Keratinocyte (primary cell): ENCODE results near the gene DNAJB6.

ENCODE experiments used
- EZH2 ChIP-seq: IDR thresholded peaks from one replicate; pipeline ENCODE4 v1.6.1; 2012; ENCODE audit warnings: inconsistent platforms, mild to moderate bottlenecking, low read length, moderate library complexity
- TF ChIP-seq, protein P1 (sequence below), 3 experiments: IDR thresholded peaks in 1 of 3; conservative IDR thresholded peaks in 1 of 3; optimal IDR thresholded peaks in 1 of 3; 2 replicates in 2 of 3; 3 replicates in 1 of 3; pipeline versions ENCODE3 to v1.5.1; 2011; ENCODE audit warnings: low read length in 3 of 3, mild to moderate bottlenecking in 3 of 3, moderate library complexity in 2 of 3, control low read depth in 1 of 3, inconsistent platforms in 1 of 3; ENCODE audit not compliant: insufficient read depth in 2 of 3; ENCODE audit errors: extremely low read depth in 1 of 3

DNA sequence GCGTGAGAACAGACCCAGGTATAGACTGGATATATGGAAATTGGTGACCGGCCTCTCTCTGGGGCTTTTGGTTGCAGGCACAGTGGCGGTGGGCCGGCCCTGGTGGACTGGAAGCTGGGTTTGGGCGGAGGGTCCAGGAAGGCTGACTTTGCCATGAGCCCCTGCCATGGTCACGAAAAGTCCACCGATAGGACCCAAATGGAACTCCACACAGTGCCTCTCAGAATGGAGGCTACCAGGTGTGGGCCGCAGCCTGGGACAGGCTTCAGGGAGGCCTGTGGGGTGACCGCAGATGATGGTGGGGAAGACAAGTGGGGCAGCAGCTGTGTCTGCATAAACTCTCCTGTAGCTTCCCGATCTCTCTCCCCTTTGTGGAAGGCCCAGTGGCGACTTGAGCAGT is 123.2 kb downstream of the DNAJB6 start:
- TF ChIP-seq, protein P1, sequence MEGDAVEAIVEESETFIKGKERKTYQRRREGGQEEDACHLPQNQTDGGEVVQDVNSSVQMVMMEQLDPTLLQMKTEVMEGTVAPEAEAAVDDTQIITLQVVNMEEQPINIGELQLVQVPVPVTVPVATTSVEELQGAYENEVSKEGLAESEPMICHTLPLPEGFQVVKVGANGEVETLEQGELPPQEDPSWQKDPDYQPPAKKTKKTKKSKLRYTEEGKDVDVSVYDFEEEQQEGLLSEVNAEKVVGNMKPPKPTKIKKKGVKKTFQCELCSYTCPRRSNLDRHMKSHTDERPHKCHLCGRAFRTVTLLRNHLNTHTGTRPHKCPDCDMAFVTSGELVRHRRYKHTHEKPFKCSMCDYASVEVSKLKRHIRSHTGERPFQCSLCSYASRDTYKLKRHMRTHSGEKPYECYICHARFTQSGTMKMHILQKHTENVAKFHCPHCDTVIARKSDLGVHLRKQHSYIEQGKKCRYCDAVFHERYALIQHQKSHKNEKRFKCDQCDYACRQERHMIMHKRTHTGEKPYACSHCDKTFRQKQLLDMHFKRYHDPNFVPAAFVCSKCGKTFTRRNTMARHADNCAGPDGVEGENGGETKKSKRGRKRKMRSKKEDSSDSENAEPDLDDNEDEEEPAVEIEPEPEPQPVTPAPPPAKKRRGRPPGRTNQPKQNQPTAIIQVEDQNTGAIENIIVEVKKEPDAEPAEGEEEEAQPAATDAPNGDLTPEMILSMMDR (optimal IDR thresholded peaks at IDR 0.05 in 1 of 3, IDR thresholded peaks at IDR 0.05 in 1 of 3, conservative IDR thresholded peaks at IDR 0.05 in 1 of 3; ENCODE audit: extremely low read depth in 1 of 3, insufficient read depth in 2 of 3, low read length in 3 of 3), result no peak
- no peak for TF ChIP-seq EZH2
